HCT116 (cell line): Measurements from ENCODE around the gene PRR23E. TPM values are rescaled to one million over a fixed set of nuclear protein-coding genes. Genes with fewer than 3 reads are reported as not detected.

Experiments
- ATAC-seq: fragments of 200-7000 bp; cut with Tn5 transposase; 2 replicates; pipeline ENCODE4 v1.9.1; 2020; ENCODE audit warnings: mild to moderate bottlenecking, moderate library complexity
- BruUV-seq: library from RNA; stranded (reverse); fragments of 400-500 nt; replicated peaks from 2 replicates; lab custom pipeline; 2021; lab: Mats Ljungman, UMichigan
- CTCF ChIA-PET: fragments of 300-600 bp; sonication (Branson Sonifier 250); formaldehyde crosslinking; loops from one replicate; lab custom pipeline; 2021; ENCODE audit warnings: antibody characterized with exemption; lab: Charles Lee
- POLR2A ChIA-PET: fragments of 300-600, 350-600 bp; sonication (Branson Sonifier 250); formaldehyde crosslinking; loops from one replicate; lab custom pipeline; 2021; ENCODE audit warnings: antibody characterized with exemption; lab: Charles Lee
- RAD21 ChIA-PET, 2 experiments: fragments of 300-600 bp; sonication (Branson Sonifier 250); formaldehyde crosslinking; loops; one replicate each; lab custom pipeline; 2023; ENCODE audit warnings: low total read pairs in 2 of 2; ENCODE audit not compliant: uncharacterized antibody in 2 of 2, unreplicated experiment in 2 of 2, low non-redundant PET in 1 of 2; lab: Charles Lee
- DNase-seq: peaks from one replicate; pipeline ENCODE4 v3.0.0-alpha.2; 2010; ENCODE audit warnings: low read depth, low spot score
- H2AFZ ChIP-seq: fragments of 200-600 bp; shearing (Covaris generic), sonication (generic); 2 replicates; pipeline ENCODE4 v1.6.1; 2017; ENCODE audit warnings: low read depth, mixed run types, mixed read lengths, antibody characterized with exemption, low read length; ENCODE audit not compliant: poor library complexity, severe bottlenecking
- H3K27ac ChIP-seq: 2 replicates; pipeline ENCODE4 v1.5.1; 2012; ENCODE audit warnings: low read depth, low read length
- H3K27me3 ChIP-seq: fragments of 200-600 bp; sonication (generic); 2 replicates; pipeline ENCODE4 v1.6.1; 2016; ENCODE audit warnings: mixed run types, low read length, mixed read lengths; ENCODE audit not compliant: insufficient read depth
- H3K36me3 ChIP-seq, 2 experiments: fragments of 200-500 bp in 1 of 2; fragments of 200-600 bp in 1 of 2; sonication (Bioruptor generic) in 1 of 2; sonication (generic) in 1 of 2; 2 replicates each; pipeline versions ENCODE4 v1.5.1 to v1.6.1; 2014 to 2016; ENCODE audit warnings: low read length in 2 of 2, inconsistent platforms in 1 of 2, mixed read lengths in 1 of 2, mixed run types in 1 of 2; ENCODE audit not compliant: insufficient read depth in 2 of 2, control insufficient read depth in 1 of 2
- H3K4me1 ChIP-seq, 2 experiments: fragments of 200-600 bp in 1 of 2; sonication (generic) in 1 of 2; 2 replicates each; pipeline versions ENCODE4 v1.5.1 to v1.6.1; 2012 to 2017; ENCODE audit warnings: low read length in 2 of 2, inconsistent platforms in 1 of 2, mild to moderate bottlenecking in 1 of 2, mixed read lengths in 1 of 2, mixed run types in 1 of 2, moderate library complexity in 1 of 2; ENCODE audit not compliant: insufficient read depth in 2 of 2, control insufficient read depth in 1 of 2
- H3K4me2 ChIP-seq: fragments of 200-600 bp; sonication (generic); 2 replicates; pipeline ENCODE4 v1.6.1; 2017; ENCODE audit warnings: mixed run types, low read length, mixed read lengths
- H3K4me3 ChIP-seq, 2 experiments: fragments of 200-600 bp in 1 of 2; sonication (generic) in 1 of 2; replicated peaks in 1 of 2; 2 replicates each; pipeline ENCODE4 v1.5.1; 2011 to 2016; ENCODE audit warnings: low read length in 2 of 2, control low read depth in 1 of 2, low read depth in 1 of 2, mild to moderate bottlenecking in 1 of 2, mixed read lengths in 1 of 2, mixed run types in 1 of 2
- H3K79me2 ChIP-seq: fragments of 200-600 bp; sonication (generic); 2 replicates; pipeline ENCODE4 v1.6.1; 2017; ENCODE audit warnings: mild to moderate bottlenecking, mixed run types, low read length, moderate library complexity, mixed read lengths; ENCODE audit not compliant: insufficient read depth
- H3K9ac ChIP-seq: fragments of 200-600 bp; sonication (generic); 2 replicates; pipeline ENCODE4 v1.6.1; 2016; ENCODE audit warnings: low read length, mixed read lengths
- H3K9me2 ChIP-seq: fragments of 200-600 bp; sonication (generic), shearing (Covaris generic); 2 replicates; pipeline ENCODE4 v1.6.1; 2017; ENCODE audit warnings: mixed run types, mild to moderate bottlenecking, moderate library complexity; ENCODE audit not compliant: insufficient read depth
- H3K9me3 ChIP-seq, 2 experiments: fragments of 200-500 bp in 1 of 2; fragments of 200-600 bp in 1 of 2; sonication (Bioruptor generic) in 1 of 2; sonication (generic) in 1 of 2; 2 replicates each; pipeline ENCODE4 v1.6.1; 2014 to 2017; ENCODE audit warnings: low read length in 2 of 2, mixed read lengths in 2 of 2, inconsistent platforms in 1 of 2, low read depth in 1 of 2, mild to moderate bottlenecking in 1 of 2, mixed run types in 1 of 2, moderate library complexity in 1 of 2; ENCODE audit not compliant: control insufficient read depth in 1 of 2, insufficient read depth in 1 of 2
- H4K20me1 ChIP-seq: fragments of 200-600 bp; sonication (generic), shearing (Covaris generic); 2 replicates; pipeline ENCODE4 v1.6.1; 2017; ENCODE audit warnings: mixed run types, mild to moderate bottlenecking, moderate library complexity; ENCODE audit not compliant: insufficient read depth
- ATF3 ChIP-seq: IDR thresholded peaks from 2 replicates; pipeline ENCODE4 v1.6.1; 2012
- CBX3 ChIP-seq: IDR thresholded peaks from 2 replicates; pipeline ENCODE4 v1.6.1; 2012; ENCODE audit warnings: low read depth
- CTCF ChIP-seq, 3 experiments: fragments of 200-600 bp in 1 of 3; sonication (generic) in 1 of 3; IDR thresholded peaks in 2 of 3; conservative IDR thresholded peaks in 1 of 3; 2 replicates each; pipeline ENCODE4 v1.5.1; 2012 to 2017; ENCODE audit warnings: low read depth in 2 of 3, low read length in 2 of 3, antibody characterized with exemption in 1 of 3, borderline replicate concordance in 1 of 3, control low read depth in 1 of 3, mild to moderate bottlenecking in 1 of 3, mixed read lengths in 1 of 3, mixed run types in 1 of 3, moderate library complexity in 1 of 3; ENCODE audit not compliant: insufficient read depth in 1 of 3
- EGR1 ChIP-seq: IDR thresholded peaks from 2 replicates; pipeline ENCODE4 v1.6.1; 2012; ENCODE audit warnings: low read depth
- ELF1 ChIP-seq: IDR thresholded peaks from 2 replicates; pipeline ENCODE4 v1.6.1; 2012; ENCODE audit warnings: low read depth, borderline replicate concordance
- EZH2 ChIP-seq: fragments of 200-600 bp; sonication (generic); IDR thresholded peaks from 2 replicates; pipeline ENCODE4 v1.6.1; 2017; ENCODE audit warnings: antibody characterized with exemption, mixed run types
- EZH2phosphoT487 ChIP-seq: fragments of 200-600 bp; IDR thresholded peaks from 2 replicates; pipeline ENCODE4 v1.6.1; 2018; ENCODE audit warnings: antibody characterized with exemption, borderline replicate concordance
- JUND ChIP-seq: IDR thresholded peaks from 2 replicates; pipeline ENCODE4 v1.6.1; 2012
- MAX ChIP-seq: IDR thresholded peaks from 2 replicates; pipeline ENCODE4 v1.6.1; 2012
- POLR2A ChIP-seq: IDR thresholded peaks from 2 replicates; pipeline ENCODE4 v1.7.0; 2011; ENCODE audit warnings: borderline replicate concordance; ENCODE audit not compliant: insufficient read depth, insufficient read length; ENCODE audit errors: extremely low read depth
- POLR2AphosphoS5 ChIP-seq: IDR thresholded peaks from 2 replicates; pipeline ENCODE4 v1.6.1; 2011; ENCODE audit warnings: mild to moderate bottlenecking, low read depth, low read length, moderate library complexity
- RAD21 ChIP-seq: IDR thresholded peaks from 2 replicates; pipeline ENCODE4 v1.6.1; 2012; ENCODE audit warnings: low read depth, mild to moderate bottlenecking
- REST ChIP-seq: IDR thresholded peaks from 2 replicates; pipeline ENCODE4 v1.6.1; 2012; ENCODE audit warnings: low read depth
- SIN3A ChIP-seq: IDR thresholded peaks from 2 replicates; pipeline ENCODE4 v1.6.1; 2012; ENCODE audit warnings: low read depth
- SP1 ChIP-seq: IDR thresholded peaks from 2 replicates; pipeline ENCODE4 v1.6.1; 2012; ENCODE audit warnings: low read depth
- SRF ChIP-seq: IDR thresholded peaks from 2 replicates; pipeline ENCODE4 v1.6.1; 2012; ENCODE audit warnings: low read depth
- YY1 ChIP-seq: IDR thresholded peaks from 2 replicates; pipeline ENCODE4 v1.6.1; 2011; ENCODE audit warnings: low read length, low read depth, moderate library complexity, mild to moderate bottlenecking; ENCODE audit not compliant: insufficient replicate concordance; ENCODE audit errors: extremely low read depth
- ZBTB33 ChIP-seq: IDR thresholded peaks from 2 replicates; pipeline ENCODE4 v1.6.1; 2011; ENCODE audit warnings: mild to moderate bottlenecking, low read length, moderate library complexity; ENCODE audit not compliant: insufficient replicate concordance; ENCODE audit errors: extremely low read depth
- ZFX ChIP-seq: fragments of 450-650 bp; IDR thresholded peaks from 2 replicates; pipeline ENCODE4 v1.6.1; 2017
- ZNF274 ChIP-seq: fragments of 200-500 bp; sonication (Bioruptor generic); IDR thresholded peaks from 2 replicates; pipeline ENCODE4 v1.6.1; 2014; ENCODE audit warnings: mild to moderate bottlenecking, low read depth, low read length, inconsistent platforms
- intact Hi-C: fragments of 100-400 bp; cut with micrococcal nuclease; formaldehyde crosslinking; loops from 2 replicates; pipeline ENCODE4 v1.10.0; 2022
- total RNA-seq: library from RNA; stranded (reverse); gene quantifications from one replicate; pipeline ENCODE4 v1.2.1, GENCODE V29; 2021; ENCODE audit not compliant: unreplicated experiment

Gene PRR23E
- total RNA-seq, 1 experiment from 2014 or later, result not detected

GRCh38 chr3:127182431-127182830 is 10.5 kb upstream of the PRR23E start:
- BruUV-seq, result no TSS peak
- Histone ChIP-seq H3K4me2 (no peak overlapping the region), H3K9ac (no peak overlapping the region), H3K4me3 (no peak overlapping the region), H3K79me2 (no peaks in the 10 kb centered on the region), H3K27me3 (no peaks in the 10 kb centered on the region)
- DNase-seq, result no peak
- intact Hi-C loops, result no loop called here
- POLR2A ChIA-PET, result no interaction called here
- TF ChIP-seq ZFX (no peak), ZBTB33 (no peak), CBX3 (no peak), SRF (no peak), SIN3A (no peak), YY1 (no peak), CTCF (IDR thresholded peaks at IDR 0.05 in 2 of 3, conservative IDR thresholded peaks at IDR 0.05 in 1 of 3; ENCODE audit: borderline replicate concordance in 1 of 3, insufficient read depth in 1 of 3, low read depth in 2 of 3, low read length in 2 of 3) (no peak), EZH2 (no peak), JUND (no peak), ATF3 (no peak), ZNF274 (no peak), ELF1 (no peak), REST (no peak), EZH2phosphoT487 (no peak), RAD21 (no peak), EGR1 (no peak), SP1 (no peak), POLR2AphosphoS5 (no peak), MAX (no peak), POLR2A (no peak)
- TF ChIP-seq, all 23 proteins: peak for 0
- Histone ChIP-seq H3K9me3 (peaks cover 0 to 7% of the 10 kb centered on the region in 2 experiments; a peak in 1 of 4 replicates), H3K27ac (no peak overlapping the region), H4K20me1 (no peaks in the 10 kb centered on the region), H2AFZ (no peak overlapping the region), H3K4me1 (peaks cover 0 to 10% of the 10 kb centered on the region in 2 experiments; a peak in 1 of 4 replicates), H3K36me3 (no peaks in the 10 kb centered on the region), H3K9me2 (no peaks in the 10 kb centered on the region)
- ChIA-PET RAD21 (no interaction called here), CTCF (no interaction called here)
- peak; percentile 22; the same call in 1 of the 2 replicates for ATAC-seq
